RWPE1 (cell line): ENCODE measurements around the gene RCC2.
A peak's percentile ranks its signal among the peaks of the same experiment; 100 is the strongest.

Source experiments
- CTCF ChIA-PET: fragments of 350-600 bp; sonication (Branson Sonifier 250); formaldehyde crosslinking; extraction: SDS; loops from one replicate; lab custom pipeline; 2021; lab: Yijun Ruan, JAX
- POLR2A ChIA-PET: fragments of 400-600 bp; formaldehyde crosslinking; extraction: SDS; loops from one replicate; lab custom pipeline; 2020; ENCODE audit warnings: antibody characterized with exemption; ENCODE audit not compliant: low non-redundant PET; lab: Yijun Ruan, JAX
- DNase-seq: peaks from one replicate; pipeline ENCODE4 v3.0.0; 2012; ENCODE audit warnings: low spot score
- H3K27ac ChIP-seq: fragments of 450-650 bp; 2 replicates; pipeline ENCODE4 v1.5.1; 2017
- CTCF ChIP-seq: fragments of 450-650 bp; conservative IDR thresholded peaks from 2 replicates; pipeline ENCODE4 v1.5.1; 2017; ENCODE audit warnings: low read depth, mild to moderate bottlenecking

RCC2 gene

GRCh38 chr1:17447501-17447992 is 8.1 kb upstream of the RCC2 start:
- ChIA-PET CTCF (interaction anchor here (0.7 kb wide), 1 partner anchor 45 kb away, joined by 3 read pairs; no protein-coding TSS in a partner anchor), POLR2A (interaction anchor here (0.7 kb wide), 1 partner anchor 9 kb away, joined by 8 read pairs; no protein-coding TSS in a partner anchor)
- DNase-seq: no peak
- peak overlapping the region; percentile 39 for H3K27ac ChIP-seq
- no peak for TF ChIP-seq CTCF

- no peak for DNase-seq
- CTCF ChIA-PET: no interaction called here
- H3K27ac ChIP-seq: peak overlapping the region; percentile 99
- no peak for TF ChIP-seq CTCF
- POLR2A ChIA-PET: interaction anchor here (0.7 to 2.9 kb wide), 2 partner anchors 17 to 819 kb away, joined by 4 to 11 read pairs; no protein-coding TSS in a partner anchor
Measured at GRCh38 chr1:17442841-17443240, 3.4 kb upstream of the RCC2 start.

GRCh38 chr1:17441993-17442357 is 2.5 kb upstream of the RCC2 start:
- ChIA-PET CTCF (interaction anchor here (0.6 kb wide), 2 partner anchors 180 to 194 kb away, joined by 3 to 4 read pairs; no protein-coding TSS in a partner anchor), POLR2A (interaction anchor here (0.6 to 2.9 kb wide), 3 partner anchors 11 to 32 kb away, joined by 3 to 11 read pairs (median 3); no protein-coding TSS in a partner anchor)
- DNase-seq: no peak
- peak overlapping the region; percentile 99 for H3K27ac ChIP-seq
- TF ChIP-seq CTCF: no peak

GRCh38 chr1:17441265-17441992 is 2.0 kb upstream of the RCC2 start:
- CTCF ChIA-PET: interaction anchor here (0.6 to 1.5 kb wide), 3 partner anchors 11 to 195 kb away, joined by 3 to 4 read pairs (median 3); no protein-coding TSS in a partner anchor
- POLR2A ChIA-PET: interaction anchor here (0.6 to 2.9 kb wide), 3 partner anchors 11 to 33 kb away, joined by 3 to 11 read pairs (median 3); no protein-coding TSS in a partner anchor
- peak overlapping the region; percentile 99 for H3K27ac ChIP-seq
- DNase-seq: peak; percentile 78
- no peak for TF ChIP-seq CTCF

- ChIA-PET CTCF (interaction anchor here (0.6 to 1.5 kb wide), 3 partner anchors 11 to 32 kb away, joined by 3 to 7 read pairs (median 3); no protein-coding TSS in a partner anchor), POLR2A (interaction anchor here (0.7 to 2.9 kb wide), 2 partner anchors 9 to 19 kb away, joined by 3 to 11 read pairs; no protein-coding TSS in a partner anchor)
- peak overlapping the region; percentile 99 for H3K27ac ChIP-seq
- no peak for DNase-seq
- TF ChIP-seq CTCF: no peak
Measured at GRCh38 chr1:17440827-17441168, 1.3 kb upstream of the RCC2 start.

GRCh38 chr1:17440074-17440826 is 773 bp upstream of the RCC2 start:
- ChIA-PET POLR2A (interaction anchor here (0.7 to 2.9 kb wide), 4 partner anchors 10 to 121 kb away, joined by 3 to 11 read pairs (median 3); no protein-coding TSS in a partner anchor), CTCF (interaction anchor here (0.6 to 1.5 kb wide), 6 partner anchors 10 to 221 kb away, joined by 3 to 7 read pairs (median 3); no protein-coding TSS in a partner anchor)
- TF ChIP-seq CTCF: no peak
- peak overlapping the region; percentile 99 for H3K27ac ChIP-seq
- no peak for DNase-seq
